AG09309 (cell line): ENCODE results near the gene ZNF682.
A peak's percentile ranks its signal among the peaks of the same experiment; 100 is the strongest.
"Not testable (repeated sequence)": the region's sequence is repeated elsewhere in the genome, so short reads cannot be mapped to it uniquely, and the experiment has no call there.

Source experiments
- DNase-seq: peaks from one replicate; pipeline ENCODE4 v3.0.0-alpha.2; 2010; ENCODE audit warnings: low read depth
- H3K4me3 ChIP-seq: 2 replicates; pipeline ENCODE4 v1.5.1; 2011; ENCODE audit warnings: mild to moderate bottlenecking, low read depth, low read length, moderate library complexity; ENCODE audit not compliant: control insufficient read depth
- TF ChIP-seq, protein P1 (sequence below): IDR thresholded peaks from 2 replicates; pipeline ENCODE4 v1.5.1; 2011; ENCODE audit warnings: mild to moderate bottlenecking, low read depth, low read length, inconsistent platforms; ENCODE audit not compliant: insufficient read depth, control insufficient read depth; ENCODE audit errors: missing control alignments

Gene ZNF682

DNA sequence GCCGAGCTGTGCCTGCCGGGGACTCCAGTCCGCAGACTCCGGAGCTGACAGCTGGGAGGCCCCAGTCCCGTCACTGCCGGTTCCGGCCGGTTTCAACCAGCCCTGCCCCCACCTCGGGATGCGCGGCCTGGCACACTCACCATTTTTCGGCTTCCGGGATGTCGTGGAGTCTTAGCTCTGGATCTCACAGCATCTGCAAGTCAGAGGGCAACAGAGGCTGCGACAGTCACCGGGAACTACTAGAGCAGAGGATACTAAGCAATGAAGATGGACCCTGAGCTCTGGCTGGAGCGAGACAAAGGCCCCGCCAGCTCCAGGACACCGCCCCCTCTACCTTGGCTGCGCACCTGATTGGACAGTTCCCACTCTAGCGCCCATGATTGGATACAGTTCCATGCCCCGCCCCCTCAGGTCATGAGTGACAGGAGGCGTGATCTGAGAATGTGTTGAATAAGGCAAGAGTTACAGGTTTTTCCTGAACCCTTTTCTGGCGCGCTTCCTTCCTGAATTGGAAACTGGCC is at the start of gene ZNF682:
Gene ZNF682 (minus strand): TSS at position 303 of the 521 bp plus-strand sequence. CDS start 160 bp downstream, at position 143.
- H3K4me3 ChIP-seq = peak within 1 kb of the TSS; percentile 78
- DNase-seq = peak; percentile 71
- TF ChIP-seq, protein P1, sequence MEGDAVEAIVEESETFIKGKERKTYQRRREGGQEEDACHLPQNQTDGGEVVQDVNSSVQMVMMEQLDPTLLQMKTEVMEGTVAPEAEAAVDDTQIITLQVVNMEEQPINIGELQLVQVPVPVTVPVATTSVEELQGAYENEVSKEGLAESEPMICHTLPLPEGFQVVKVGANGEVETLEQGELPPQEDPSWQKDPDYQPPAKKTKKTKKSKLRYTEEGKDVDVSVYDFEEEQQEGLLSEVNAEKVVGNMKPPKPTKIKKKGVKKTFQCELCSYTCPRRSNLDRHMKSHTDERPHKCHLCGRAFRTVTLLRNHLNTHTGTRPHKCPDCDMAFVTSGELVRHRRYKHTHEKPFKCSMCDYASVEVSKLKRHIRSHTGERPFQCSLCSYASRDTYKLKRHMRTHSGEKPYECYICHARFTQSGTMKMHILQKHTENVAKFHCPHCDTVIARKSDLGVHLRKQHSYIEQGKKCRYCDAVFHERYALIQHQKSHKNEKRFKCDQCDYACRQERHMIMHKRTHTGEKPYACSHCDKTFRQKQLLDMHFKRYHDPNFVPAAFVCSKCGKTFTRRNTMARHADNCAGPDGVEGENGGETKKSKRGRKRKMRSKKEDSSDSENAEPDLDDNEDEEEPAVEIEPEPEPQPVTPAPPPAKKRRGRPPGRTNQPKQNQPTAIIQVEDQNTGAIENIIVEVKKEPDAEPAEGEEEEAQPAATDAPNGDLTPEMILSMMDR = no peak

DNA sequence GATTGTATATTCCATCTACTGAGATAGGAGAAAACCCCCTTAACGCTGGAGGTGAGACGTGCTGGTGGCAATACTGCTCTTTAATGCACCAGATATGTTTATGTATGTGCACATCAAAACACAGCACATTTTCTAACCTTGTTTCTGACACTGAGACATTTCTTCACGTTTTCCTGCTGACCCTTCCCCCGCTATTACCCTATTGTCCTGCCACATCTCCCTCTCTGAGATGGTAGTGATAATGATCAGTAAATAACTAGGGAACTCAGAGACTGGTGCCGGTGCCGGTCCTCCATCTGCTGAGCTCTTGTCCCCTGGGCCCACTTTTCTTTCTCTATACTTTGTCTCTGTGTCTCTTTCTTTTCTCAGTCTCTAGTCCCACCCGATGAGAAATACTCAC is 43.6 kb upstream of the ZNF682 start:
- H3K4me3 ChIP-seq, DNase-seq: not testable (repeated sequence)

DNA sequence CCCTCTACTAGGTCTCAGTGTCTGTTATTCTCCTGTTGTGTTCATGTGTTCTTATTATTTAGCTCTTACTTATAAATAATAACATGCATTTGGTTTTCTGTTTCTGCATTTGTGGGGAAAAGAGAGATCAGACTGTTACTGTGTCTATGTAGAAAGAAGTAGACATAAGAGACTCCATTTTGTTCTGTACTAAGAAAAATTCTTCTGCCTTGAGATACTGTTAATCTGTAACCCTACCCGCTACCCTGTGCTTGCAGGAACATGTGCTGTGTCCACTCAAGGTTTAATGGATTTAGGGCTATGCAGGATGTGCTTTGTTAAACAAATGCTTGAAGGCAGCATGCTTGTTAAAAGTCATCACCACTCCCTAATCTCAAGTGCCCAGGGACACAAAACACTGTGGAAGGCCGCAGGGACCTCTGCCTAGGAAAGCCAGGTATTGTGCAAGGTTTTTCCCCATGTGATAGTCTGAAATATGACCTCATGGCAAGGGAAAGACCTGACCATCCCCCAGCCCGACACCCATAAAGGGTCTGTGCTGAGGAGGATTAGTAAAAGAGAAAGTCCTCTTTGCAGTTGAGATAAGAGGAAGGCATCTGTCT is 43.0 kb upstream of the ZNF682 start:
- not testable (repeated sequence) for H3K4me3 ChIP-seq, DNase-seq

DNA sequence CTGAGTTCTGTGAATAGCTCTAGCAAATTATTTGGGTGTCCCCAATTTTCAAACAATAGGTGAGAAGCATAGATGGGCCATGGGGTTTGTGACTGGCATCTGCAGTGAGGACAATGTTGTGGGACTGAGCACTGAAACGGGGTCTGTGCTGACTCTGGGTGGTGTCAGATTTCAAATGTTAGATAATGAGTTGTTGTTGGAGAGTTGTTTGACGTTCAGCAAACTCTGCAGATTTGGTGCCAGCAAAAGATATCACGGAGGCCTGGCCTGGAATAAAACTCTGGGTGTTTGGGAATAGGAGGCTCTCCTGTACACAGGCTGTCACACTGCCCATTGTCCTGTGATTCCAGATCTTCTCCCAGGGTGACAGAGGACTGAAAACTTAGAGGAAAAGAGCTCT is 41.4 kb upstream of the ZNF682 start:
- H3K4me3 ChIP-seq = no peak overlapping the region
- DNase-seq = no peak
- TF ChIP-seq, protein P1 = no peak

DNA sequence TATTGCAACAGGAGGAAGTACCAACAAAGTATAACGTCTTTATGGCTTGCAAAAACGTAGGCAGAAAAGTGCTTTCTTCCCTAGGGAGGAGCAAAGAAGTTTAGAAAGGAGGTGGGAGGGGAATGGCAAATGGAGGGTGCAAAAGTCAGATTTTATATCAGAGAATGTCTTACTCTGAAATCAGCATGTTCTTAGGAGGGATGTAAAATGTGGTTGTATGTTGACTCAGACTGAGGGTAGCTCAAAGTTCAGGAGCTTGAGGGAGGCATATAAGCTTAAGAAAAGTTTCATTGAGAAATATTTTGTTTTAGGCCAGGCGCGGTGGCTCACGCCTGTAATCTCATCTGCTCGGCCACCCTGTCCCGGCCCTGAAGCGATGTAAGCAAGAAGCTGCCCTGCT is 40.2 kb upstream of the ZNF682 start:
- no peak for DNase-seq
- H3K4me3 ChIP-seq = no peak overlapping the region
- TF ChIP-seq, protein P1 = no peak

DNA sequence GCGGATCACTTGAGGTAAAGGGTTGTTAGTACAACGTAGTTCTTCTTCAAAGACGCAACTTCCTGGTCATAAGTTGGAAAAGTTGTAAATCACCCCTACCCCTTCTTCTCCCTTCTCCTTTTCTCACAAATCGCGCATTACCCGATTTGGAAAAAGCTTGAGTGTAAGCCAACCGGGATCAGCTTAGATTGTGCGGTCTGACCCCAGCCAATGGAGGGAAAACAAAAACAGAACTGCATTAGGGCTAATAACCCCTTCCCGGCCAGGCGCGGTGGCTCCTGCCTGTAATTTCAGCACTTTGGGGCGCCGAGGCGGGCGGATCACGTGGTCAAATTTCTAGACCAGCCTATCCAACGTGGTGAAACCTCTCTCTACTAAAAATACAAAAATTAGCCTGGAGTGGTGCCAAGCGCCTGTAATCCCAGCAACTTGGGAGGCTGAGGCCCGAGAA is 39.3 kb upstream of the ZNF682 start:
- DNase-seq = no peak
- H3K4me3 ChIP-seq = peak overlapping the region; percentile 58
- TF ChIP-seq, protein P1 = no peak

DNA sequence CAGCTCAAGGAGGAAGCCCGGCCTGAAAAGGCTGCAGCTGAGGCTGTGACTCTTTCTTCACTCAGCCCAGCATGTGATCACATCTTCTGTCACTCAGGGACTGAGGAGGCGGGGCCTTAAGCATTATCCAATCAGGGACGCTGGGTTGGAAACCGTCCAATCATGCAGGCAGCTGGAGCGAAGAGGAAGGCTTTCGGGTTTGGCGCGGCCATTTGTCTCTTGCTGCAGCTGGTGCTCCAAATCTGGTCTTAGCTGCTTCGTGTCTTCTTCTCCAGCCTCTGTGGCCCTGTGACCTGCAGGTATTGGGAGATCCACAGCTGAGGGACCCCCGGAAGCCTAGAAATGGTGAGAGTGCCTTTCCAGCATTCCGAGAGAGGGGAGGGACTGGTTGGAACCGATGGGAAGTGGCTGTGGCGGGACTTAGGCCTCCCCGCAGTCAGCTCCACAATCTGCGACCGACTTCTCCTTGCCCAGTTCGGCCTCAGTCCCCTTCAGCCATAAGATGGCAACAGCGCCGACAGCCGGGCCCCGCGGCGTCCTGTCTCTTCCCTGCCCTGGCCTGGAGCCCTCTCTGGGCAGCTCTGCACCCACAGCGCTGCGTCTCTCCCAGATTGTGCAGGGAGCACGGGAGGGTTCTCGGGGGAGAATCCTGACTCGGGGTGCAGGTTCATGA is 38.6 kb upstream of the ZNF682 start, which contains the start of gene ZNF90:
Gene ZNF90 (plus strand): TSS at position 210 of the 673 bp plus-strand sequence. CDS start 133 bp downstream, at position 343.
- H3K4me3 ChIP-seq = peak within 1 kb of the TSS; percentile 58
- DNase-seq = peak; percentile 91
- TF ChIP-seq, protein P1 = peak; percentile 14
